ENCODE measurements around the gene ITGB8. TPM values are rescaled to one million over a fixed set of nuclear protein-coding genes. Genes with fewer than 3 reads are reported as not detected.

Gene ITGB8
- polyA plus RNA-seq, 1 donor from 2014 or later, result 12.2 TPM

DNA sequence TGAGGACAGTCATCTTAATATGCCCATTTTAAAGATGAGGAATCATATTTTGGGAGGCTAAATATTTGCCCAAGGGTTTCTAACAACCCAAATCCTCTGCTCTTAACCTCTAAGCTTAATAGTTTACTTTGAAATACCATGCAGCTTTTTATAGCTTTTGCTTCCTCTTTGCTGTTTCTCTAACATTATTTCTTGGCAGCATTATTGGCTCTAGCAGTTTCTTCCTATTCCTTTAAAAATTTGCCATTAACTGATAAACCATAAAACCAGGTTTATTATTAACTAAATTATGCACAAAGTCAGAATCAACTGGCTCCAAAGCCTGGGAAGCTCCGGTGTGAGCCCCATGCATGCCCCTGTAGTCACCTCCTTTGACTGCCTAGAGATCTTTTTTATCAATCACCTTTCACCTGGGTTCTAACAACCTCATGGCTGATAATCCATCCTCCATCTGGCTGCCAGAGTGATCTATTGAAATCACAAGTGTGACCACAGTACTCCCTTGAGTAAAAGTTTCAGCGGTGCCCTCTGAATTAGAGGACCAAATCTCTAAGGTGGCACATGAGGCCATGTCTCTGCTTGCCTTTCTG, 62.4 kb downstream of the ITGB8 start:
- Histone ChIP-seq H4K20me1 (ENCODE audit: insufficient read depth) (no peaks in the 10 kb centered on the region), H3K9ac (ENCODE audit: low read length) (no peak overlapping the region), H3K4me3 (ENCODE audit: low read length) (no peak overlapping the region), H3K4me2 (ENCODE audit: low read length) (no peak overlapping the region), H3K27ac (ENCODE audit: low read length) (no peak overlapping the region), H2AFZ (ENCODE audit: low read depth, low read length) (no peak overlapping the region), H3K36me3 (ENCODE audit: insufficient read depth, low read length) (no peaks in the 10 kb centered on the region), H3K9me2 (ENCODE audit: insufficient read depth, low read length) (no peaks in the 10 kb centered on the region), H3K27me3 (ENCODE audit: insufficient read depth, low read depth, low read length) (no peaks in the 10 kb centered on the region), H3F3A (ENCODE audit: insufficient read depth, low read length, poor library complexity, severe bottlenecking) (no peaks in the 10 kb centered on the region), H3K79me2 (replicated peaks; ENCODE audit: insufficient read depth, low read length) (no peaks in the 10 kb centered on the region), H3K9me3 (ENCODE audit: low read length) (no peaks in the 10 kb centered on the region)
- TF ChIP-seq EZH2 (IDR thresholded peaks at IDR 0.05; ENCODE audit: borderline replicate concordance, insufficient read depth, low read length, poor library complexity, severe bottlenecking) (no peak), CTCF (IDR thresholded peaks at IDR 0.05; ENCODE audit: poor library complexity, severe bottlenecking) (no peak), EP300 (conservative IDR thresholded peaks at IDR 0.05; ENCODE audit: poor library complexity, severe bottlenecking) (no peak), SMC3 (conservative IDR thresholded peaks at IDR 0.05; ENCODE audit: poor library complexity) (no peak), MXI1 (conservative IDR thresholded peaks at IDR 0.05; ENCODE audit: poor library complexity, severe bottlenecking) (no peak), POLR2AphosphoS5 (IDR thresholded peaks at IDR 0.05) (no peak), TAF1 (IDR thresholded peaks at IDR 0.05; ENCODE audit: low read depth) (no peak), RAD21 (conservative IDR thresholded peaks at IDR 0.05) (no peak), REST (IDR thresholded peaks at IDR 0.05; ENCODE audit: borderline replicate concordance) (no peak)

GRCh38 chr7:20393616-20394015, 62.9 kb downstream of the ITGB8 start:
- Histone ChIP-seq H3K9me3 (ENCODE audit: low read length) (no peaks in the 10 kb centered on the region), H3F3A (ENCODE audit: insufficient read depth, low read length, poor library complexity, severe bottlenecking) (no peaks in the 10 kb centered on the region), H3K27me3 (ENCODE audit: insufficient read depth, low read depth, low read length) (no peaks in the 10 kb centered on the region), H3K4me2 (ENCODE audit: low read length) (no peak overlapping the region), H4K20me1 (ENCODE audit: insufficient read depth) (no peaks in the 10 kb centered on the region), H3K27ac (ENCODE audit: low read length) (no peak overlapping the region), H3K79me2 (replicated peaks; ENCODE audit: insufficient read depth, low read length) (no peaks in the 10 kb centered on the region), H3K9me2 (ENCODE audit: insufficient read depth, low read length) (no peaks in the 10 kb centered on the region), H3K36me3 (ENCODE audit: insufficient read depth, low read length) (no peaks in the 10 kb centered on the region), H2AFZ (ENCODE audit: low read depth, low read length) (no peak overlapping the region), H3K4me3 (ENCODE audit: low read length) (no peak overlapping the region), H3K9ac (ENCODE audit: low read length) (no peak overlapping the region)
- TF ChIP-seq SMC3 (conservative IDR thresholded peaks at IDR 0.05; ENCODE audit: poor library complexity), result no peak
- TF ChIP-seq CTCF (IDR thresholded peaks at IDR 0.05; ENCODE audit: poor library complexity, severe bottlenecking), result no peak
- TF ChIP-seq EP300 (conservative IDR thresholded peaks at IDR 0.05; ENCODE audit: poor library complexity, severe bottlenecking), result no peak
- TF ChIP-seq POLR2AphosphoS5 (IDR thresholded peaks at IDR 0.05), result no peak
- no peak for TF ChIP-seq MXI1 (conservative IDR thresholded peaks at IDR 0.05; ENCODE audit: poor library complexity, severe bottlenecking)
- no peak for TF ChIP-seq EZH2 (IDR thresholded peaks at IDR 0.05; ENCODE audit: borderline replicate concordance, insufficient read depth, low read length, poor library complexity, severe bottlenecking)
- TF ChIP-seq TAF1 (IDR thresholded peaks at IDR 0.05; ENCODE audit: low read depth), result no peak
- no peak for TF ChIP-seq RAD21 (conservative IDR thresholded peaks at IDR 0.05)
- TF ChIP-seq REST (IDR thresholded peaks at IDR 0.05; ENCODE audit: borderline replicate concordance), result no peak
